K562 (cell line): ENCODE results near the gene NFIB. TPM values are rescaled to one million over a fixed set of nuclear protein-coding genes. Genes with fewer than 3 reads are reported as not detected.

Experiments used
- ATAC-seq: fragments of 200-7000 bp; cut with Tn5 transposase; 3 replicates; pipeline ENCODE4 v1.9.1; 2020; ENCODE audit warnings: moderate library complexity
- BruUV-seq: library from RNA; stranded (reverse); fragments of 400-500 nt; replicated peaks from 2 replicates; lab custom pipeline; 2021; lab: Mats Ljungman, UMichigan
- CTCF ChIA-PET: fragments of 300-600 bp; formaldehyde crosslinking; extraction: SDS; loops from one replicate; lab custom pipeline; 2021; ENCODE audit warnings: low intra/inter-chr PET ratio; lab: Yijun Ruan, JAX
- POLR2A ChIA-PET: fragments of 300-600, 350-650 bp; sonication (Branson Sonifier 250); formaldehyde crosslinking; extraction: SDS; loops from one replicate; lab custom pipeline; 2021; ENCODE audit warnings: antibody characterized with exemption, inconsistent platforms; lab: Yijun Ruan, JAX
- DNase-seq, 4 experiments: peaks; one replicate each; pipeline versions ENCODE4 v3.0.0 to v3.0.0-alpha.2; 2011 to 2018; ENCODE audit warnings: low spot score in 3 of 4, mixed read lengths in 3 of 4; ENCODE audit errors: extremely low read depth in 1 of 4
- FAIRE-seq: peaks from 2 replicates; lab custom pipeline; 2011; peaks lifted over from hg19 to GRCh38; lab: Jason Lieb, UNC
- H2AFZ ChIP-seq: 2 replicates; pipeline ENCODE4 v1.6.0; 2011; ENCODE audit warnings: low read depth, low read length, control low read depth, inconsistent platforms
- H3K27ac ChIP-seq: fragments of 200-600 bp; 3 replicates; pipeline ENCODE4 v1.8.0; 2011; ENCODE audit warnings: low read depth, mild to moderate bottlenecking, control low read depth, inconsistent platforms, low read length, moderate library complexity, mixed read lengths; ENCODE audit errors: extremely low read depth
- H3K27me3 ChIP-seq, 2 experiments: fragments of 300-600 bp in 1 of 2; 2 replicates in 1 of 2; 3 replicates in 1 of 2; pipeline versions ENCODE4 v1.6.0 to v1.8.0; 2011; ENCODE audit warnings: inconsistent platforms in 2 of 2, low read length in 2 of 2, mild to moderate bottlenecking in 1 of 2, mixed read lengths in 1 of 2, moderate library complexity in 1 of 2; ENCODE audit not compliant: control insufficient read depth in 2 of 2, insufficient read depth in 2 of 2
- H3K36me3 ChIP-seq: fragments of 300-600 bp; 3 replicates; pipeline ENCODE4 v1.8.0; 2011; ENCODE audit warnings: mild to moderate bottlenecking, low read length, inconsistent platforms; ENCODE audit not compliant: control insufficient read depth, insufficient read depth
- H3K4me1 ChIP-seq, 2 experiments: fragments of 200-600 bp in 1 of 2; replicated peaks in 1 of 2; 2 replicates in 1 of 2; 3 replicates in 1 of 2; pipeline versions ENCODE4 v1.5.1 to v1.8.0; 2011; ENCODE audit warnings: inconsistent platforms in 2 of 2, low read length in 2 of 2, mild to moderate bottlenecking in 1 of 2, mixed read lengths in 1 of 2, moderate library complexity in 1 of 2; ENCODE audit not compliant: control insufficient read depth in 2 of 2, insufficient read depth in 2 of 2
- H3K4me2 ChIP-seq: 2 replicates; pipeline ENCODE4 v1.6.1; 2011; ENCODE audit warnings: low read length, control low read depth, inconsistent platforms, mixed read lengths; ENCODE audit not compliant: insufficient read depth
- H3K4me3 ChIP-seq: fragments of 200-600 bp; sonication (generic), shearing (Covaris generic); 2 replicates; pipeline ENCODE4 v1.5.1; 2016; ENCODE audit warnings: control low read depth, inconsistent platforms
- H3K79me2 ChIP-seq: fragments of 200-600 bp; 3 replicates; pipeline ENCODE4 v1.8.0; 2011; ENCODE audit warnings: low read length, inconsistent platforms; ENCODE audit not compliant: control insufficient read depth, insufficient read depth
- H3K9ac ChIP-seq, 2 experiments: 2 replicates each; pipeline versions ENCODE4 v1.6.0 to v1.6.1; 2011; ENCODE audit warnings: low read depth in 2 of 2, low read length in 2 of 2, control low read depth in 1 of 2, inconsistent platforms in 1 of 2, mild to moderate bottlenecking in 1 of 2, mixed read lengths in 1 of 2; ENCODE audit not compliant: insufficient read depth in 1 of 2
- H3K9me1 ChIP-seq: one replicate; pipeline ENCODE4 v1.6.0; 2011; ENCODE audit warnings: inconsistent platforms, mild to moderate bottlenecking, low read length, moderate library complexity; ENCODE audit not compliant: control insufficient read depth, insufficient read depth
- H3K9me3 ChIP-seq: replicated peaks from 2 replicates; pipeline ENCODE4 v1.5.1; 2011; ENCODE audit warnings: low read depth, low read length, inconsistent platforms; ENCODE audit not compliant: control insufficient read depth, insufficient read depth
- H4K20me1 ChIP-seq: replicated peaks from 2 replicates; pipeline ENCODE4 v1.6.1; 2011; ENCODE audit warnings: low read length, inconsistent platforms, mixed read lengths; ENCODE audit not compliant: control insufficient read depth, insufficient read depth
- CBX3 ChIP-seq, 2 experiments: IDR thresholded peaks; 1 replicate in 1 of 2; 2 replicates in 1 of 2; pipeline ENCODE4 v1.6.1; 2012; ENCODE audit warnings: inconsistent platforms in 2 of 2, low read length in 2 of 2, borderline replicate concordance in 1 of 2, control low read depth in 1 of 2
- CHCHD3 ChIP-seq: fragments of 250-450 bp; sonication (Bioruptor Pico); IDR thresholded peaks from 2 replicates; pipeline ENCODE4 v2.1.2; 2022; ENCODE audit warnings: mild to moderate bottlenecking
- ETS2 ChIP-seq: IDR thresholded peaks from 2 replicates; pipeline ENCODE4 v1.6.1; 2016; ENCODE audit warnings: borderline replicate concordance, missing genetic modification characterization, mild to moderate bottlenecking, moderate library complexity, missing compliant biosample characterization; ENCODE audit not compliant: poor library complexity, severe bottlenecking
- FOXK1 ChIP-seq: sonication (generic); formaldehyde crosslinking; IDR thresholded peaks from 2 replicates; pipeline ENCODE4 v1.8.0; 2022; ENCODE audit warnings: missing genetic modification reagents, mild to moderate bottlenecking, borderline replicate concordance
- RAD21 ChIP-seq, 2 experiments: fragments of 250-450 bp in 1 of 2; fragments of 450-650 bp in 1 of 2; sonication (Bioruptor Pico) in 1 of 2; formaldehyde crosslinking in 1 of 2; IDR thresholded peaks in 1 of 2; conservative IDR thresholded peaks in 1 of 2; 2 replicates each; pipeline versions ENCODE4 v1.4.0 to v1.8.0; 2020 to 2022; ENCODE audit warnings: mild to moderate bottlenecking in 2 of 2, moderate library complexity in 1 of 2
- RBFOX2 ChIP-seq: fragments of 200-400 bp; formaldehyde crosslinking; IDR thresholded peaks from 2 replicates; pipeline ENCODE4 v1.6.1; 2017; ENCODE audit warnings: low read depth, mild to moderate bottlenecking, low read length, moderate library complexity
- SREBF1 ChIP-seq: fragments of 150-350 bp; IDR thresholded peaks from 2 replicates; pipeline ENCODE4 v1.6.1; 2014; ENCODE audit warnings: antibody characterized with exemption, low read depth, low read length, borderline replicate concordance
- USF1 ChIP-seq: sonication (generic); formaldehyde crosslinking; IDR thresholded peaks from 2 replicates; pipeline ENCODE4 v1.9.0; 2022; ENCODE audit warnings: mild to moderate bottlenecking, missing genetic modification reagents
- ZFP1 ChIP-seq: fragments of 450-650 bp; formaldehyde crosslinking; IDR thresholded peaks from 2 replicates; pipeline ENCODE4 v1.4.0; 2020; ENCODE audit warnings: mild to moderate bottlenecking, mixed read lengths
- ZNF347 ChIP-seq: fragments of 450-650 bp; formaldehyde crosslinking; IDR thresholded peaks from 2 replicates; pipeline ENCODE4 v1.4.0; 2020; ENCODE audit warnings: low read depth, mild to moderate bottlenecking, moderate library complexity
- ZNF445 ChIP-seq: fragments of 250-450 bp; sonication (Bioruptor Pico); IDR thresholded peaks from 2 replicates; pipeline ENCODE4 v1.4.0; 2020; ENCODE audit warnings: low read depth, mild to moderate bottlenecking, moderate library complexity
- ZNF57 ChIP-seq: fragments of 450-650 bp; formaldehyde crosslinking; IDR thresholded peaks from 2 replicates; pipeline ENCODE4 v1.4.0; 2020; ENCODE audit warnings: mild to moderate bottlenecking, moderate library complexity
- ZNF77 ChIP-seq: fragments of 250-450 bp; sonication (Bioruptor Pico); IDR thresholded peaks from 2 replicates; pipeline ENCODE4 v1.5.0; 2020
- WGBS: fragments of 100-300 bp; shearing (Covaris generic); methylation state at CpG from one replicate; pipeline ENCODE4 v1.1.6; 2016; ENCODE audit warnings: low coverage, mixed read lengths; ENCODE audit not compliant: insufficient coverage; ENCODE audit errors: missing lambda C conversion rate; 5-methylcytosine and 5-hydroxymethylcytosine counted together
- in situ Hi-C: fragments of 300-500 bp; cut with MboI; formaldehyde crosslinking; loops from 4 replicates; pipeline ENCODE4 v1.15.0; 2018; ENCODE audit warnings: inconsistent platforms, mixed read lengths
- intact Hi-C: fragments of 100-400 bp; cut with micrococcal nuclease; formaldehyde crosslinking; loops from 2 replicates; pipeline ENCODE4 v1.14.2; 2022
- polyA plus RNA-seq, 8 experiments: library from polyadenylated mRNA; depleted of rRNA in 4 of 8; stranded (reverse) in 5 of 8; unstranded in 3 of 8; fragments of >200 nt; fragmentation: Nextera tagmentation in 2 of 8; fragmentation: Illumina TruSeq in 1 of 8; extraction: Ambion mirVana in 2 of 8; extraction: Trizol in 1 of 8; gene quantifications; 2 replicates each; pipeline versions ENCODE4 v1.2.1 to v1.2.3, GENCODE V29; 2011 to 2014; ENCODE audit warnings: inconsistent platforms in 1 of 8, missing spikeins in 1 of 8
- total RNA-seq, 7 experiments: library from RNA; depleted of rRNA in 6 of 7; stranded (reverse); fragments of >200 nt in 6 of 7; fragmentation: Illumina TruSeq in 2 of 7; extraction: Trizol in 2 of 7; gene quantifications; 2 replicates each; pipeline versions ENCODE4 v1.2.1 to v1.2.3, GENCODE V29; 2011 to 2021; ENCODE audit warnings: low replicate concordance in 1 of 7

Gene NFIB
- total and polyA plus RNA-seq, 9 of the 15 experiments (the other 6 are each of a cell fraction or from before 2014, with no cell fraction given) = 1.2 to 3.3 (median 1.9) TPM

DNA sequence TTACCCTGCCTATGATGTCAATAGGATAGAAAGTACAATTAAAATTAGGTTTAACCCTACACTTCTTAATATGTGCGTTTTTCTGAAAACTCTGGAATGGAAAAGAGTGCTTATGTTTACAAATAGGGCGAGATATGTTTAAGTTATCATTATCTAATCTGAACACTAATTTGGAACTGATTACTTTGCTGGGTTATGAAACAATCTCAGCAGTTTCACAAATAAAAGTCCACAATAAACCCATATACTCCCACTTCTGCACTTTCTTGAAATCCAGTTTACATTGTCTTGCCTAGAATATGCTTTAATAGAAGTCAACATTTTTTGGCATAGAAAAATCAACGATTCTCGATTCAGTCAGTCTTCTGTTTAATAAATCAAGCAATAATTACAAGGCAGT is 236.3 kb downstream of the NFIB start:
- no peaks in the 10 kb centered on the region for H3K9me1 ChIP-seq
- TF ChIP-seq USF1 (no peak), SREBF1 (no peak), FOXK1 (CRISPR knock-in tag) (no peak), ZNF77 (no peak), CBX3 (IDR thresholded peaks at IDR 0.05; ENCODE audit: borderline replicate concordance in 1 of 2, low read length in 2 of 2) (no peak), ZNF445 (no peak), ETS2 (tag) (no peak), CHCHD3 (CRISPR knock-in tag) (no peak), ZNF57 (CRISPR knock-in tag) (no peak), RBFOX2 (no peak), RAD21 (CRISPR knock-in tag; conservative IDR thresholded peaks at IDR 0.05 in 1 of 2, IDR thresholded peaks at IDR 0.05 in 1 of 2) (no peak), ZNF347 (CRISPR knock-in tag) (no peak), ZFP1 (no peak)
- H3K27ac ChIP-seq = no peak overlapping the region
- no peak overlapping the region for H3K4me2 ChIP-seq
- intact Hi-C loops = no loop called here
- in situ Hi-C loops = no loop called here
- H4K20me1 ChIP-seq = no peaks in the 10 kb centered on the region
- CTCF ChIA-PET = no interaction called here
- POLR2A ChIA-PET = no interaction called here
- DNase-seq (no peak), ATAC-seq (no peak), FAIRE-seq (no peak)
- no peak overlapping the region for H3K9ac ChIP-seq
- 0% methylated on average over 4 of the region's 4 CpGs for whole genome bisulfite sequencing
- H3K9me3 ChIP-seq = no peaks in the 10 kb centered on the region
- no peak overlapping the region for H3K4me3 ChIP-seq
- H3K36me3 ChIP-seq = no peaks in the 10 kb centered on the region
- H3K27me3 ChIP-seq = peaks cover 0 to 11% of the 10 kb centered on the region in 2 experiments; a peak in 2 of 5 replicates
- H3K4me1 ChIP-seq = no peaks in the 10 kb centered on the region
- BruUV-seq = no TSS peak
- no peaks in the 10 kb centered on the region for H3K79me2 ChIP-seq
- no peak overlapping the region for H2AFZ ChIP-seq
